ENCODE results near the gene DHX35.

DNA sequence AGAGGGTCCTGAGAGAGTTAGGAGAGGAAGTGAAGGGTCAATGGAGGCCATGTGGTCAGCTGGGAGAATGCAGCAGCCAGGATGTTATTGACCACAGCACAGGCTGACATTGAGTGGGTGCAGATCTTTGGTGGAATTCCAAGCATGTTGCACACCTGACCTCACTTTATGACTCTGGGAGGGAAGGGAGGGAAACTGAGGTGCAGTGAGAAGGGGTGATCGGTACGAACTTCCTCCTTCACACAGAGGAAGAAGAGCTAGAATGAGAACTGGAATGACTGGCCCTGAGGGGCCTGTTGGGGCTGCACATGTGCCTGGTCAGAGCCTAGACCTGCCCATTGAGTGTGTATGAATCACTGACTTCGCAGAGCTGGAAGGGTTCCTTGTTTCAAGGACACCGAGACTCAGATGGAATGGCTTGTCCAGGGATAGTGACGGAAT is 26.2 kb upstream of the DHX35 start:
- TF ChIP-seq, protein P1, sequence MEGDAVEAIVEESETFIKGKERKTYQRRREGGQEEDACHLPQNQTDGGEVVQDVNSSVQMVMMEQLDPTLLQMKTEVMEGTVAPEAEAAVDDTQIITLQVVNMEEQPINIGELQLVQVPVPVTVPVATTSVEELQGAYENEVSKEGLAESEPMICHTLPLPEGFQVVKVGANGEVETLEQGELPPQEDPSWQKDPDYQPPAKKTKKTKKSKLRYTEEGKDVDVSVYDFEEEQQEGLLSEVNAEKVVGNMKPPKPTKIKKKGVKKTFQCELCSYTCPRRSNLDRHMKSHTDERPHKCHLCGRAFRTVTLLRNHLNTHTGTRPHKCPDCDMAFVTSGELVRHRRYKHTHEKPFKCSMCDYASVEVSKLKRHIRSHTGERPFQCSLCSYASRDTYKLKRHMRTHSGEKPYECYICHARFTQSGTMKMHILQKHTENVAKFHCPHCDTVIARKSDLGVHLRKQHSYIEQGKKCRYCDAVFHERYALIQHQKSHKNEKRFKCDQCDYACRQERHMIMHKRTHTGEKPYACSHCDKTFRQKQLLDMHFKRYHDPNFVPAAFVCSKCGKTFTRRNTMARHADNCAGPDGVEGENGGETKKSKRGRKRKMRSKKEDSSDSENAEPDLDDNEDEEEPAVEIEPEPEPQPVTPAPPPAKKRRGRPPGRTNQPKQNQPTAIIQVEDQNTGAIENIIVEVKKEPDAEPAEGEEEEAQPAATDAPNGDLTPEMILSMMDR (IDR thresholded peaks at IDR 0.05) = no peak
- TF ChIP-seq POLR2A (IDR thresholded peaks at IDR 0.05) = no peak
